Astrocyte (in vitro differentiated cells and primary cell): ENCODE data around the gene MDK. TPM values are rescaled to one million over a fixed set of nuclear protein-coding genes. Genes with fewer than 3 reads are reported as not detected.
A peak's percentile ranks its signal among the peaks of the same experiment; 100 is the strongest.

ENCODE experiments used
- DNase-seq: peaks from one replicate; pipeline ENCODE4 v3.0.0-alpha.2; 2010; ENCODE audit warnings: low read depth
- FAIRE-seq: peaks from 2 replicates; lab custom pipeline; 2011; peaks lifted over from hg19 to GRCh38; lab: Jason Lieb, UNC
- H2AFZ ChIP-seq: 2 replicates; pipeline ENCODE4 v1.6.0; 2012; ENCODE audit warnings: low read depth, low read length, inconsistent platforms
- H3K27ac ChIP-seq: 2 replicates; pipeline ENCODE4 v1.5.1; 2011; ENCODE audit warnings: low read depth, low read length, inconsistent platforms
- H3K27me3 ChIP-seq: 2 replicates; pipeline ENCODE4 v1.6.0; 2011; ENCODE audit warnings: low read length, inconsistent platforms; ENCODE audit not compliant: insufficient read depth
- H3K36me3 ChIP-seq: 2 replicates; pipeline ENCODE4 v1.5.1; 2011; ENCODE audit warnings: low read length, inconsistent platforms; ENCODE audit not compliant: insufficient read depth
- H3K4me1 ChIP-seq: 2 replicates; pipeline ENCODE4 v1.5.1; 2011; ENCODE audit warnings: low read length, inconsistent platforms; ENCODE audit not compliant: insufficient read depth
- H3K4me2 ChIP-seq: 2 replicates; pipeline ENCODE4 v1.6.0; 2012; ENCODE audit warnings: low read length, inconsistent platforms
- H3K4me3 ChIP-seq: 2 replicates; pipeline ENCODE4 v1.5.1; 2011; ENCODE audit warnings: low read depth, mild to moderate bottlenecking, low read length, inconsistent platforms; ENCODE audit not compliant: insufficient read depth
- H3K79me2 ChIP-seq: 2 replicates; pipeline ENCODE4 v1.6.0; 2012; ENCODE audit warnings: mild to moderate bottlenecking, low read length, inconsistent platforms; ENCODE audit not compliant: insufficient read depth
- H3K9ac ChIP-seq: 2 replicates; pipeline ENCODE4 v1.6.0; 2012; ENCODE audit warnings: mild to moderate bottlenecking, low read length, inconsistent platforms
- H3K9me3 ChIP-seq: 2 replicates; pipeline ENCODE4 v1.5.1; 2012; ENCODE audit warnings: low read depth, mild to moderate bottlenecking, low read length, inconsistent platforms; ENCODE audit not compliant: insufficient read depth
- H4K20me1 ChIP-seq: 2 replicates; pipeline ENCODE4 v1.6.0; 2012; ENCODE audit warnings: low read length, inconsistent platforms; ENCODE audit not compliant: insufficient read depth
- H3K27ac Mint-ChIP-seq: one replicate; pipeline ENCODE4 v1.8.0; 2021; ENCODE audit warnings: mild to moderate bottlenecking, mixed read lengths; ENCODE audit not compliant: unreplicated experiment
- H3K27me3 Mint-ChIP-seq: one replicate; pipeline ENCODE4 v1.8.0; 2021; ENCODE audit warnings: low read depth, mixed read lengths; ENCODE audit not compliant: unreplicated experiment
- H3K36me3 Mint-ChIP-seq: one replicate; pipeline ENCODE4 v1.8.0; 2021; ENCODE audit warnings: low read depth, mixed read lengths; ENCODE audit not compliant: unreplicated experiment
- H3K4me1 Mint-ChIP-seq: one replicate; pipeline ENCODE4 v1.8.0; 2021; ENCODE audit warnings: low read depth, mixed read lengths; ENCODE audit not compliant: unreplicated experiment
- H3K4me3 Mint-ChIP-seq: one replicate; pipeline ENCODE4 v1.8.0; 2021; ENCODE audit warnings: mild to moderate bottlenecking, moderate library complexity, mixed read lengths; ENCODE audit not compliant: unreplicated experiment
- H3K9me3 Mint-ChIP-seq: one replicate; pipeline ENCODE4 v1.8.0; 2021; ENCODE audit warnings: mild to moderate bottlenecking, mixed read lengths; ENCODE audit not compliant: unreplicated experiment
- EZH2 ChIP-seq: IDR thresholded peaks from 2 replicates; pipeline ENCODE4 v1.6.1; 2012; ENCODE audit warnings: mild to moderate bottlenecking, low read length, inconsistent platforms; ENCODE audit not compliant: insufficient read depth
- total RNA-seq: library from RNA; stranded (reverse); gene quantifications from 2 replicates; pipeline ENCODE4 v1.2.1, GENCODE V29; 2021
- TF ChIP-seq, protein P1 (sequence below): IDR thresholded peaks from 2 replicates; pipeline ENCODE4 v1.5.1; 2011; ENCODE audit warnings: low read depth, mild to moderate bottlenecking, inconsistent platforms, low read length, moderate library complexity; ENCODE audit not compliant: insufficient read depth

MDK gene
- total RNA-seq, 1 donor from 2014 or later = 325 TPM

DNA sequence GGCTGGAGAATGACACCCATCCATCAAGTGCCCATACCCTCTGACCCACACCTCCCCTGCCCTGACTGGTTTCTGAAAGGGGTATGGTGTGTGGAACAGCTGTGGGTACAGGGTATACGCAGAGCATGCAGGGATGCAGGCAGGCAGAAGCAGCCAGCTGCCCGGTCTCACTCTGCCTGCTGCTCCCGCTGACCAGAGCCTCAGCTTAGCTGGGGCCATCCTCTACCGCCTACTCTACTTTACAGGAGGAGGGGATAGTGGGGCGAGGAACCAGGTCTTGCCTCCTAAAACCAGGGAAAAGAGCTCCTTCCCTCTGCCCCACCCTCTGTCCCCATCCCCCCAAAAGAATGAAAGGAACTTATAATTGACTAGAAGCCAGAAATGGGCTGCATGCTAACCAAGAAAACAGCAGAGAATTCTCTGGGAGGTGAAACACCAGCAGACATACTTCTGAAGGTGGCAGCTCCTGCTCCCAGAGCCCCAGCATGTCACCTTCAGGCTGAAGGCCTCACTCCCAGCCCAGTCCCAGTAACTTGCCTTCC lies 23.1 kb downstream of the MDK start:
- Mint-ChIP-seq H3K27me3 (no peaks in the 10 kb centered on the region), H3K36me3 (peaks cover 30% of the 10 kb centered on the region), H3K27ac (no peak overlapping the region), H3K9me3 (no peaks in the 10 kb centered on the region), H3K4me3 (no peak overlapping the region), H3K4me1 (peaks cover 6% of the 10 kb centered on the region)
- Histone ChIP-seq H4K20me1 (peaks cover 20% of the 10 kb centered on the region), H3K4me1 (peaks cover 6% of the 10 kb centered on the region), H3K4me2 (peak overlapping the region; percentile 3), H3K9me3 (no peaks in the 10 kb centered on the region), H3K27ac (no peak overlapping the region), H3K27me3 (no peaks in the 10 kb centered on the region), H3K9ac (no peak overlapping the region), H2AFZ (no peak overlapping the region), H3K36me3 (peaks cover 5% of the 10 kb centered on the region), H3K4me3 (no peak overlapping the region), H3K79me2 (no peaks in the 10 kb centered on the region)
- FAIRE-seq = no peak
- TF ChIP-seq, protein P1, sequence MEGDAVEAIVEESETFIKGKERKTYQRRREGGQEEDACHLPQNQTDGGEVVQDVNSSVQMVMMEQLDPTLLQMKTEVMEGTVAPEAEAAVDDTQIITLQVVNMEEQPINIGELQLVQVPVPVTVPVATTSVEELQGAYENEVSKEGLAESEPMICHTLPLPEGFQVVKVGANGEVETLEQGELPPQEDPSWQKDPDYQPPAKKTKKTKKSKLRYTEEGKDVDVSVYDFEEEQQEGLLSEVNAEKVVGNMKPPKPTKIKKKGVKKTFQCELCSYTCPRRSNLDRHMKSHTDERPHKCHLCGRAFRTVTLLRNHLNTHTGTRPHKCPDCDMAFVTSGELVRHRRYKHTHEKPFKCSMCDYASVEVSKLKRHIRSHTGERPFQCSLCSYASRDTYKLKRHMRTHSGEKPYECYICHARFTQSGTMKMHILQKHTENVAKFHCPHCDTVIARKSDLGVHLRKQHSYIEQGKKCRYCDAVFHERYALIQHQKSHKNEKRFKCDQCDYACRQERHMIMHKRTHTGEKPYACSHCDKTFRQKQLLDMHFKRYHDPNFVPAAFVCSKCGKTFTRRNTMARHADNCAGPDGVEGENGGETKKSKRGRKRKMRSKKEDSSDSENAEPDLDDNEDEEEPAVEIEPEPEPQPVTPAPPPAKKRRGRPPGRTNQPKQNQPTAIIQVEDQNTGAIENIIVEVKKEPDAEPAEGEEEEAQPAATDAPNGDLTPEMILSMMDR = no peak
- no peak for TF ChIP-seq EZH2
- no peak for DNase-seq

DNA sequence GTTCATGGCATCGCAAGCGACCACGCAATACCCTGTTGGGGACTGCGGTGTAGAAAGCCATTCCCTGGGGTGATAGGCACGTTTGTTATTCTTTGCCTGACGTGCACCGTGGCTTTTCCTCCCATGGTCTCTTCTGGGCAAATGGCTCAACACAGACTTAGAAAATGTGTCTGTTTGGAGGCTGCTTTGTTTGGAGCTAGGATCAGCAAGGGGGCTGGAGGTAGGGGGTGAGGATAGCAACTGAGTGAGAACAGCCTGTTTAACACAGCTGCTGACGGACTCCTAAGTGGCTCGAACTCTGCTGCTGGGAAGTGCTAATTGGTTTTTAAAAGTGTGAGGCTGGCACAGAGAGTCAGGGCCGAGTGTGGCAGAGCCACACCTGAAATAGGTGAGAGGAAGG lies 26.2 kb downstream of the MDK start:
- peaks cover 6% of the 10 kb centered on the region for H3K4me1 Mint-ChIP-seq
- Histone ChIP-seq H3K27ac (no peak overlapping the region), H2AFZ (no peak overlapping the region), H3K9ac (no peak overlapping the region), H3K27me3 (no peaks in the 10 kb centered on the region), H3K4me3 (no peak overlapping the region), H3K79me2 (no peaks in the 10 kb centered on the region), H4K20me1 (peaks cover 16% of the 10 kb centered on the region), H3K4me2 (no peak overlapping the region), H3K36me3 (peaks cover 5% of the 10 kb centered on the region), H3K9me3 (no peaks in the 10 kb centered on the region), H3K4me1 (peaks cover 6% of the 10 kb centered on the region)
- TF ChIP-seq, protein P1 = no peak
- no peak for TF ChIP-seq EZH2
- DNase-seq = no peak
- no peaks in the 10 kb centered on the region for H3K9me3 Mint-ChIP-seq
- no peaks in the 10 kb centered on the region for H3K27me3 Mint-ChIP-seq
- no peak for FAIRE-seq
- H3K27ac Mint-ChIP-seq = no peak overlapping the region
- H3K36me3 Mint-ChIP-seq = peaks cover 25% of the 10 kb centered on the region
- no peak overlapping the region for H3K4me3 Mint-ChIP-seq

DNA sequence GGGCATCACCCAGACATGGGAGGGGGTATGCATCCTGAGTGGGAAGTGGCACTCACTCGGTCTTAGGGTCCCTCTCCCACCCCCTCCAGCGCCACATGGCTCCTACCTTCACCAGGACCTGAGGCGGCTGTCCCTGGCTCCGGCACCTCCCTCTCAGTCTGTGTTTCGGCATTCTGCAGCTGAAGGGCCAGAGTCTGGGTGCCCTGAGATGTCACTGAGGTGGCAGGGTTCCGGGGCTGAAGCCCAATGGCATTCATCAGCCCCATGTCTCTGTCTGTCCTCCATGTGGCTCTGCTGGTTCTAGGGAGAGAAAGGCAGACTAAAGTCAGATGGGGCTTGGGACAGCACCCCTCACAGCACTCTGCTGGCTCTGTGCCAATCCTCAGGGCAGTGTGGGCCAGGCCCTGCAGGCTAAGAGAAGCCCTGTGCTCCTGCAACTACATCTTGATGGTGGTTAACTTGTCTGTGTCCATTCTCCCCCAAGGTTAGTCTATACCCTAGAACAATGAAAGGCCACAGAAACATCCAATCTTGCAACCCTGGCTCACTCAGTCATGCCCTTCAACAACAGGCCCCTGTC lies 27.0 kb downstream of the MDK start:
- Histone ChIP-seq H3K27ac (no peak overlapping the region), H3K4me3 (no peak overlapping the region), H3K4me2 (no peak overlapping the region), H3K4me1 (peaks cover 6% of the 10 kb centered on the region), H3K27me3 (no peaks in the 10 kb centered on the region), H4K20me1 (peaks cover 16% of the 10 kb centered on the region), H2AFZ (no peak overlapping the region), H3K9ac (no peak overlapping the region), H3K36me3 (peaks cover 2% of the 10 kb centered on the region), H3K79me2 (no peaks in the 10 kb centered on the region), H3K9me3 (no peaks in the 10 kb centered on the region)
- no peak overlapping the region for H3K27ac Mint-ChIP-seq
- H3K27me3 Mint-ChIP-seq = no peaks in the 10 kb centered on the region
- TF ChIP-seq, protein P1 = no peak
- no peak for TF ChIP-seq EZH2
- H3K4me3 Mint-ChIP-seq = no peak overlapping the region
- DNase-seq = no peak
- peaks cover 6% of the 10 kb centered on the region for H3K4me1 Mint-ChIP-seq
- FAIRE-seq = no peak
- peaks cover 23% of the 10 kb centered on the region for H3K36me3 Mint-ChIP-seq
- no peaks in the 10 kb centered on the region for H3K9me3 Mint-ChIP-seq
